ENCODE measurements around the gene RHBDL3. TPM values are rescaled to one million over a fixed set of nuclear protein-coding genes. Genes with fewer than 3 reads are reported as not detected.

RHBDL3 gene
- polyA plus RNA-seq, 2 of the 4 experiments (the other 2 are of a cell fraction): 2.0 to 6.6 TPM

DNA sequence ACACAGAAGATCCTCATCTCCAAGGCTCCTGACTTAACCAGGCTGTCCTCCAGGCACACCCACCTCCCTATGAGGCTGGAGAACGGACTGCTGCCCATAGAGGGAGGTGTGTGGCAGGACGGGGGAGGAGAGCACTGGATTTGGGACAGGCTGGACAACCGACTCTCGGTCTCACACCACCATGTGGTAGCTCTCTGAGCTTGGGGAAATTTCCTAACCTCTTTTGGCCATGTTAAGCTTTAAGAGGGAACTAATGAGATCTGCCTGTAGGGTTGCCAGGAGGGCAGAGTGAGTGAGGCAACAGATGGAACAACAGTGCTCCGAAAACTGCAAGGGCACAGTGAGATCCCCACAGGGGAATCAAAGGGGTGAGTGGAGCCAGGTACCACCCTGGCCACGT lies 32.7 kb downstream of the RHBDL3 start:
- no peaks in the 10 kb centered on the region for H3K4me1 ChIP-seq
- FAIRE-seq (no peak), ATAC-seq (peak; percentile 49 to 70; a peak in 5 of 6 replicates), DNase-seq (ENCODE audit: low read depth in 1 of 2, low spot score in 1 of 2) (peak in 1 of 2 experiments; percentile 23)
- ChIA-PET CTCF (interaction anchor here (0.5 to 5.8 kb wide), 8 partner anchors 17 to 103 kb away, joined by 3 to 31 read pairs (median 4); no protein-coding TSS in a partner anchor), POLR2A (no interaction called here)
- H3K4me2 ChIP-seq: no peak overlapping the region
- no peak overlapping the region for H3K27ac ChIP-seq
- 80% methylated on average over 6 of the region's 6 CpGs for WGBS (ENCODE audit: missing lambda C conversion rate)
- no peak for TF ChIP-seq RAD21 (conservative IDR thresholded peaks at IDR 0.05 in 1 of 2, IDR thresholded peaks at IDR 0.05 in 1 of 2)
- TF ChIP-seq, protein P1, sequence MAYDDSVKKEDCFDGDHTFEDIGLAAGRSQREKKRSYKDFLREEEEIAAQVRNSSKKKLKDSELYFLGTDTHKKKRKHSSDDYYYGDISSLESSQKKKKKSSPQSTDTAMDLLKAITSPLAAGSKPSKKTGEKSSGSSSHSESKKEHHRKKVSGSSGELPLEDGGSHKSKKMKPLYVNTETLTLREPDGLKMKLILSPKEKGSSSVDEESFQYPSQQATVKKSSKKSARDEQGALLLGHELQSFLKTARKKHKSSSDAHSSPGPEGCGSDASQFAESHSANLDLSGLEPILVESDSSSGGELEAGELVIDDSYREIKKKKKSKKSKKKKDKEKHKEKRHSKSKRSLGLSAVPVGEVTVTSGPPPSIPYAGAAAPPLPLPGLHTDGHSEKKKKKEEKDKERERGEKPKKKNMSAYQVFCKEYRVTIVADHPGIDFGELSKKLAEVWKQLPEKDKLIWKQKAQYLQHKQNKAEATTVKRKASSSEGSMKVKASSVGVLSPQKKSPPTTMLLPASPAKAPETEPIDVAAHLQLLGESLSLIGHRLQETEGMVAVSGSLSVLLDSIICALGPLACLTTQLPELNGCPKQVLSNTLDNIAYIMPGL (CRISPR knock-in tag; IDR thresholded peaks at IDR 0.05; ENCODE audit: borderline replicate concordance): no peak
- no peak for TF ChIP-seq RCOR1 (IDR thresholded peaks at IDR 0.05; ENCODE audit: low read depth, low read length)
- TF ChIP-seq RFX5 (IDR thresholded peaks at IDR 0.05): no peak
- no peak for TF ChIP-seq JUNB (IDR thresholded peaks at IDR 0.05)
- no peak for TF ChIP-seq CHD2 (IDR thresholded peaks at IDR 0.05; ENCODE audit: low read length, partially characterized antibody)
- TF ChIP-seq, protein P2, sequence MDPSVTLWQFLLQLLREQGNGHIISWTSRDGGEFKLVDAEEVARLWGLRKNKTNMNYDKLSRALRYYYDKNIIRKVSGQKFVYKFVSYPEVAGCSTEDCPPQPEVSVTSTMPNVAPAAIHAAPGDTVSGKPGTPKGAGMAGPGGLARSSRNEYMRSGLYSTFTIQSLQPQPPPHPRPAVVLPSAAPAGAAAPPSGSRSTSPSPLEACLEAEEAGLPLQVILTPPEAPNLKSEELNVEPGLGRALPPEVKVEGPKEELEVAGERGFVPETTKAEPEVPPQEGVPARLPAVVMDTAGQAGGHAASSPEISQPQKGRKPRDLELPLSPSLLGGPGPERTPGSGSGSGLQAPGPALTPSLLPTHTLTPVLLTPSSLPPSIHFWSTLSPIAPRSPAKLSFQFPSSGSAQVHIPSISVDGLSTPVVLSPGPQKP (IDR thresholded peaks at IDR 0.05; ENCODE audit: low read depth, low read length): no peak
- TF ChIP-seq, protein P3, sequence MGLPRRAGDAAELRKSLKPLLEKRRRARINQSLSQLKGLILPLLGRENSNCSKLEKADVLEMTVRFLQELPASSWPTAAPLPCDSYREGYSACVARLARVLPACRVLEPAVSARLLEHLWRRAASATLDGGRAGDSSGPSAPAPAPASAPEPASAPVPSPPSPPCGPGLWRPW (IDR thresholded peaks at IDR 0.05): no peak
- no peak for TF ChIP-seq ZNF302 (CRISPR knock-in tag; IDR thresholded peaks at IDR 0.05)
- TF ChIP-seq, protein P4, sequence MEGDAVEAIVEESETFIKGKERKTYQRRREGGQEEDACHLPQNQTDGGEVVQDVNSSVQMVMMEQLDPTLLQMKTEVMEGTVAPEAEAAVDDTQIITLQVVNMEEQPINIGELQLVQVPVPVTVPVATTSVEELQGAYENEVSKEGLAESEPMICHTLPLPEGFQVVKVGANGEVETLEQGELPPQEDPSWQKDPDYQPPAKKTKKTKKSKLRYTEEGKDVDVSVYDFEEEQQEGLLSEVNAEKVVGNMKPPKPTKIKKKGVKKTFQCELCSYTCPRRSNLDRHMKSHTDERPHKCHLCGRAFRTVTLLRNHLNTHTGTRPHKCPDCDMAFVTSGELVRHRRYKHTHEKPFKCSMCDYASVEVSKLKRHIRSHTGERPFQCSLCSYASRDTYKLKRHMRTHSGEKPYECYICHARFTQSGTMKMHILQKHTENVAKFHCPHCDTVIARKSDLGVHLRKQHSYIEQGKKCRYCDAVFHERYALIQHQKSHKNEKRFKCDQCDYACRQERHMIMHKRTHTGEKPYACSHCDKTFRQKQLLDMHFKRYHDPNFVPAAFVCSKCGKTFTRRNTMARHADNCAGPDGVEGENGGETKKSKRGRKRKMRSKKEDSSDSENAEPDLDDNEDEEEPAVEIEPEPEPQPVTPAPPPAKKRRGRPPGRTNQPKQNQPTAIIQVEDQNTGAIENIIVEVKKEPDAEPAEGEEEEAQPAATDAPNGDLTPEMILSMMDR (IDR thresholded peaks at IDR 0.05): no peak
- TF ChIP-seq POLR2A (IDR thresholded peaks at IDR 0.05; ENCODE audit: low read length): no peak
- TF ChIP-seq SMC3 (IDR thresholded peaks at IDR 0.05): no peak
- TF ChIP-seq NR3C1 (IDR thresholded peaks at IDR 0.05): no peak
- no peak for TF ChIP-seq ZSCAN20 (CRISPR knock-in tag; IDR thresholded peaks at IDR 0.05)
- TF ChIP-seq, protein P5, sequence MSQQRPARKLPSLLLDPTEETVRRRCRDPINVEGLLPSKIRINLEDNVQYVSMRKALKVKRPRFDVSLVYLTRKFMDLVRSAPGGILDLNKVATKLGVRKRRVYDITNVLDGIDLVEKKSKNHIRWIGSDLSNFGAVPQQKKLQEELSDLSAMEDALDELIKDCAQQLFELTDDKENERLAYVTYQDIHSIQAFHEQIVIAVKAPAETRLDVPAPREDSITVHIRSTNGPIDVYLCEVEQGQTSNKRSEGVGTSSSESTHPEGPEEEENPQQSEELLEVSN (IDR thresholded peaks at IDR 0.05; ENCODE audit: borderline replicate concordance, low read depth): no peak
- no peaks in the 10 kb centered on the region for H3K9me3 ChIP-seq
- no peak overlapping the region for H3K4me3 ChIP-seq

DNA sequence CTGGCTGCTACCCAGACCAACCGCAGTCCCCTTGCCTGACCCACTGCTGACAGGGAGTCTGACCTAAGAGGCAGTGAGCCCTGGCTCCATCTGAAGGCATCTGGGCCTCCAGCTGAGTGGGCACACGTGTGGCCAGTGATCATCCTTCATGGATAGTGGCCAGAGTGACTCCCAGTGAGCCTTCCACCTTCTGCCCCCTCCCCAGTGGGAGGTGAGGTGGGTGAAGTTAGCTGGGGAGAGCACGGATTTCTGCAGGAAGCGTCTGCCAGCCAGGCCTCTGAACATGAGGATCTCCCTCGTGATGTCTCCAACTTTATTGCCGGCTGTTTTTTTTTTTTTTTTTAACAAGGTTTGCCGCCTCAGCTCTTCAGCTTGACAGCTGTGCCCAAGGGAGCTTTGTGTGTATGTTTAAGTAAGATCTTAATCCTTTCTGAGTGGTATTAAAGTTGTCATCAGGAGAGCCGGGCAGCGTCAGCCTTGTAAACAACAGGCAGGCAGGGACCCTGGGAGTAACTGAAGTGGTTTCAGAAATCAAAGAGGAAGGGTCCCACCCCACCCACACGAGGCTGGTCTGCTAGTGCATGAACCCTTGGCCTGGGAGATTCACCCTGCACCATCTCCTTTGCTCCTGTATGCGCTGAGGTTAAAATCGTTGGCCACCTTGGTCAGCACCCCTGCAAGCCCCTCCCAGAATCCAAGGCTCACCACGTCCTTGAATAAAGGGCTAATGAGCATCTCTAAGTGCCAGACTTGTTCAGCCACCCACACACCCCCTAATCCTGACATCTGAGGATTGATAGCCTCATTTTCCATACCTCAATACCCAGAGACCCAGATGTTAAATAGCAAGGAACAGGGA lies 33.3 kb downstream of the RHBDL3 start:
- no peak overlapping the region for H3K4me2 ChIP-seq
- FAIRE-seq: no peak
- POLR2A ChIA-PET: interaction anchor here (0.6 kb wide), 1 partner anchor 230 kb away, joined by 3 read pairs; no protein-coding TSS in a partner anchor
- H3K27ac ChIP-seq: no peak overlapping the region
- WGBS (ENCODE audit: missing lambda C conversion rate): 65% methylated on average over 13 of the region's 13 CpGs
- H3K4me3 ChIP-seq: no peak overlapping the region
- CTCF ChIA-PET: interaction anchor here (0.5 to 5.8 kb wide), 9 partner anchors 17 to 102 kb away, joined by 3 to 31 read pairs (median 3); no protein-coding TSS in a partner anchor
- DNase-seq (ENCODE audit: low read depth in 1 of 2, low spot score in 1 of 2): no peak
- ATAC-seq: peak; percentile 25 to 32; a peak in 4 of 6 replicates
- H3K9me3 ChIP-seq: no peaks in the 10 kb centered on the region
- H3K4me1 ChIP-seq: no peaks in the 10 kb centered on the region
- TF ChIP-seq ZFP36 (IDR thresholded peaks at IDR 0.05; ENCODE audit: borderline replicate concordance, partially characterized antibody) (no peak), NR3C1 (IDR thresholded peaks at IDR 0.05) (no peak), EHMT2 (IDR thresholded peaks at IDR 0.05; ENCODE audit: low read depth) (no peak), MYC (IDR thresholded peaks at IDR 0.05; ENCODE audit: borderline replicate concordance, low read length) (no peak), TP53 (CRISPR knock-in tag; IDR thresholded peaks at IDR 0.05) (no peak), ZSCAN20 (CRISPR knock-in tag; IDR thresholded peaks at IDR 0.05) (no peak), CEBPB (IDR thresholded peaks at IDR 0.05) (no peak), MAZ (IDR thresholded peaks at IDR 0.05; ENCODE audit: borderline replicate concordance, low read depth, low read length) (no peak), CBX8 (IDR thresholded peaks at IDR 0.05) (no peak), FOSB (CRISPR knock-in tag; IDR thresholded peaks at IDR 0.05) (no peak), TFCP2L1 (CRISPR knock-in tag; IDR thresholded peaks at IDR 0.05) (no peak), JUNB (IDR thresholded peaks at IDR 0.05) (no peak)
- TF ChIP-seq, protein P1 (CRISPR knock-in tag; IDR thresholded peaks at IDR 0.05; ENCODE audit: borderline replicate concordance): no peak
- TF ChIP-seq, protein P6, sequence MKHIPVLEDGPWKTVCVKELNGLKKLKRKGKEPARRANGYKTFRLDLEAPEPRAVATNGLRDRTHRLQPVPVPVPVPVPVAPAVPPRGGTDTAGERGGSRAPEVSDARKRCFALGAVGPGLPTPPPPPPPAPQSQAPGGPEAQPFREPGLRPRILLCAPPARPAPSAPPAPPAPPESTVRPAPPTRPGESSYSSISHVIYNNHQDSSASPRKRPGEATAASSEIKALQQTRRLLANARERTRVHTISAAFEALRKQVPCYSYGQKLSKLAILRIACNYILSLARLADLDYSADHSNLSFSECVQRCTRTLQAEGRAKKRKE (CRISPR knock-in tag; IDR thresholded peaks at IDR 0.05; ENCODE audit: low read depth): no peak
- TF ChIP-seq, protein P2 (IDR thresholded peaks at IDR 0.05; ENCODE audit: low read depth, low read length): no peak

Measured in A549 (cell line).